Caki2 (cell line): Measurements from ENCODE around the gene PROC. TPM values are rescaled to one million over a fixed set of nuclear protein-coding genes. Genes with fewer than 3 reads are reported as not detected.
A peak's percentile ranks its signal among the peaks of the same experiment; 100 is the strongest.
"Not testable (repeated sequence)": the region's sequence is repeated elsewhere in the genome, so short reads cannot be mapped to it uniquely, and the experiment has no call there.

Experiments
- DNase-seq: peaks from one replicate; pipeline ENCODE4 v3.0.0-alpha.2; 2015; ENCODE audit warnings: low read depth
- in situ Hi-C: cut with HindIII; loops from 2 replicates; pipeline ENCODE4 v1.10.0; 2016; ENCODE audit warnings: low sequenced_read_pairs, low pct_unique_long_range_greater_than_20kb, mixed read lengths
- total RNA-seq: library from RNA; depleted of rRNA; stranded (reverse); fragments of >200 nt; shearing (Covaris generic); gene quantifications from 2 replicates; pipeline ENCODE4 v1.2.3, GENCODE V29; 2014; ENCODE audit warnings: low replicate concordance

The PROC gene
- total RNA-seq, 1 experiment from 2014 or later, result 0.44 TPM

DNA sequence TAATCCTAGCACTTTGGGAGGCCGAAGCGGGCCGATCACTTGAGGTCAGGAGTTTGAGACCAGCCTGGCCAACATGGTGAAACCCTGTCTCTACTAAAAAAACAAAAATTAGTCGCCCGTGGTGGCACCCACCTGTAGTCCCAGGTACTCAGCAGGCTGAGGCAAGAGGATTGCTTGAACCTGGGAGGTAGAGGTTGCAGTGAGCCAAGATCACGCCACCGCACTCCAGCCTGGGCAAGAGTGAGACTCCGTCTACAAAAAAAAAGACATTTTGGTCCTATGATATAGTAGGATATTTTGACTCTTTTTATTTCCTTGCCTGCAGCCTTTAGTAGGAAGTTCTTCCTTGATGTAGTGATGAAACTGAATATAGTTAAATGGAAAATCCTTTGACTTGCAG is 8.5 kb upstream of the PROC start:
- in situ Hi-C loops, result loop anchor here (5.0 kb wide), 1 partner anchor 42 kb away; no protein-coding TSS in a partner anchor
- DNase-seq, result not testable (repeated sequence)

GRCh38 chr2:127410871-127411652 is 7.2 kb upstream of the PROC start:
- in situ Hi-C loops, result loop anchor here (5.0 kb wide), 1 partner anchor 44 kb away; no protein-coding TSS in a partner anchor
- peak; percentile 83 for DNase-seq

GRCh38 chr2:127411653-127412369 is 6.4 kb upstream of the PROC start:
- in situ Hi-C loops, result loop anchor here (5.0 kb wide), 1 partner anchor 45 kb away; no protein-coding TSS in a partner anchor
- peak; percentile 91 for DNase-seq

GRCh38 chr2:127413200-127413599 is 5.0 kb upstream of the PROC start:
- in situ Hi-C loops, result loop anchor here (5.0 kb wide), 1 partner anchor 46 kb away; no protein-coding TSS in a partner anchor
- DNase-seq, result no peak

DNA sequence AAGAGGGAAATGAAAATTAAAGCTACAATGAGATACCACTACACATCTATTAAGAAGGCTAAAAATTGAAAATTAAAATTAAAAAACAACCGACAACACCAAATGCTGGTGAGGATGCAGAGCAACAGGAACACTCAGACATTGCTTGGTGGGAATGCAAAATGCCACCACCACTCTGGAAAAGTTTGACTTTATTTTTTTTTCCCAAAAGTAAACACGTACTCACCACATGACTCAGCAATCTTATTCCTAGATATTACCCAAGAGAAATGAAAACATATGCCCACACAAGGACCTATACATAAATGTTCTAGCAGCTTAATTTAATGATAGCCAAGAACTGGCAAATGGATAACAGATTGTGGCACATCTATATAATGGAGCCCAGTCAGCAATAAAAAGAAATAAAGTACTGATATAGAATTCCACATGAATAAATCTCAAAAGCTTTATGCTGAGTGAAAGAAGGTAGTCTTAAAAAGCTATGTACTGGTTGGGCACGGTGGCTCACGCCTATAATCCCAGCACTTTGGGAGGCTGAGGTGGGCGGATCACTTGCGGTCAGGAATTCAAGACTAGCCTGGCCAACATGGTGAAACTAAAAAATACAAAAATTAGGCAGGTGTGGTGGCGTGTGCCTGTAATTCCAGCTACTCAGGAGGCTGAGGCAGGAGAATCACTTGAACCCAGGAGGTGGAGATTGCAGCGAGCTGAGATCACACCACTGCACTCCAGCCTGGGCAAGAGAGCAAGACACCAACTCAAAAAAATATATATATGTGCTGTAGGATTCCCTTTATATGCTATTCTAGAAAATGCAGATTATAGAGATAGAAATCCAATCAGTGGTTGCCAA is 4.2 kb upstream of the PROC start:
- in situ Hi-C loops, result loop anchor here (5.0 kb wide), 1 partner anchor 47 kb away; no protein-coding TSS in a partner anchor
- peak; percentile 65 for DNase-seq

- in situ Hi-C loops, result loop anchor here (5.0 kb wide), 1 partner anchor 48 kb away; no protein-coding TSS in a partner anchor
- DNase-seq, result no peak
Observed at GRCh38 chr2:127414638-127415592, 3.3 kb upstream of the PROC start.

DNA sequence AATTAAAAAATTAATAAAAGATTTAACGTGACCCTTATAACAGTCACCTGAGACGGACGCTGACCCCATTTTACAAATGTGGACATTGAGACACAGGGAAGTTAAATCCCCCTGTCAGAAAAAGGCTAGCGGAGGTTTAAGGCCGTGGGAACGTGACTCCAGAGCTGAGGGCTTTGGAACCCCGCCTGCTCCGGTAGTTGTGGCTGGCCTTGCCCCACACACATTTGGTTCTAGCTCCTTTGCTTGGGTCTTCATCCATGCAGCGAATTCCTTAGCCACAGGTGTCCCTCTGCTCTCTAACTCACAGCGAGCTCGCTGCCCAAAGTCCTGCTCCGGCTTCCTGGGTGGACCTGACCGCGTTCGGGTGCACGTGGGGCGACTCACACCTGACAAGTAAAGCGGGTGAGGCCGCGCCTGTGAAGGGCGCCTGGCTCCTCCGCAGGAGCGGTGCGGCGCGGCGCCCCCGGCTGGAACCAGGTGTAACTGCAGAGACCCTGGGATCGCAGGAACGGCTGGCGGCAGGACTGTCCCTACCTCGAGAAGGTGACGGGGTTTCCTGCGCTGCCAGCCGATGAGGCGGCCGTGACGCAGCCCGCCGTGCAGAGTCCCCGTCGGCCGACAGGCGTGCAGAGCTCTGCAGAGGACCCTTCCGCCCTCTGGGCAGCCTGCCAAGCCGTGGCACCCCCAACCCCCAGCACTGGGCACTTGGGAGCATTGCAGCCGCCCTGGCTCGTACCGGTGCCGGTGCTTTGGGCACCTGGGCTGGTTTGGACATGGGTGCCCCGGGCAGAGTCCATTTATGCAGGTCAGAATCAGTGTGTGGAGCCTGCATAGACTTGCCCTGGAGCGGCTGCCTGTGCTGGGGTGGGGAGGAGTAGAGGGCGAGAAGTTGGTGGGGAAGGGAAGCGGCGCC is 2.4 kb upstream of the PROC start:
- DNase-seq, result no peak
- in situ Hi-C loops, result no loop called here

DNA sequence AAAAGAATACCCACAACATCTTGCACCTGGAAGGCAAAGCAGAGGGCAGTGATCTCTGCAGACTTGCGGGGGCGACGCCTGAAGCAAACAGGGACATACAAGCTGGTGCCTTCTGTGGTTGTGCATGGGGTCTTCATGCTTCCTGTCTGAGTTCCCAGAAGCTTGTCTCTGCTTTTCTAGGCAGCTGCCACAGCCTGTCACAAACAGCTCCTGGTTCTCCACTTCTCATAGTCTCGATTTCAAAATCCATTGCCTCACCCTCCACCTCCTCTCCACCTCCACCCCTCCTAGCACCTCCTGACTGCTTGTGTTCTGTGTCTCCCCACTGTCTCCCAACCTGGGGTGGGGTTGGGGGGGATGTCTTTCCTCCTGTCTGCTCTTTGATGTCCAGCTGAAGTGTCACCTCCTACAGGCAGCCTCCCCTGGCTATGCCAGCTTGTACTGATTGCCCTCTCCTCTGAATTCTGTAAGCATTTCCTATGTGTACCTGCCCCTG is 1.7 kb upstream of the PROC start:
- in situ Hi-C loops, result no loop called here
- no peak for DNase-seq

GRCh38 chr2:127417406-127417805 is 821 bp upstream of the PROC start:
- no peak for DNase-seq
- in situ Hi-C loops, result no loop called here

DNA sequence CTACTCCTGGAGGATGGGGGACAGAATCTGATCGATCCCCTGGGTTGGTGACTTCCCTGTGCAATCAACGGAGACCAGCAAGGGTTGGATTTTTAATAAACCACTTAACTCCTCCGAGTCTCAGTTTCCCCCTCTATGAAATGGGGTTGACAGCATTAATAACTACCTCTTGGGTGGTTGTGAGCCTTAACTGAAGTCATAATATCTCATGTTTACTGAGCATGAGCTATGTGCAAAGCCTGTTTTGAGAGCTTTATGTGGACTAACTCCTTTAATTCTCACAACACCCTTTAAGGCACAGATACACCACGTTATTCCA is 844 bp downstream of the PROC start:
- DNase-seq, result no peak
- in situ Hi-C loops, result no loop called here

DNA sequence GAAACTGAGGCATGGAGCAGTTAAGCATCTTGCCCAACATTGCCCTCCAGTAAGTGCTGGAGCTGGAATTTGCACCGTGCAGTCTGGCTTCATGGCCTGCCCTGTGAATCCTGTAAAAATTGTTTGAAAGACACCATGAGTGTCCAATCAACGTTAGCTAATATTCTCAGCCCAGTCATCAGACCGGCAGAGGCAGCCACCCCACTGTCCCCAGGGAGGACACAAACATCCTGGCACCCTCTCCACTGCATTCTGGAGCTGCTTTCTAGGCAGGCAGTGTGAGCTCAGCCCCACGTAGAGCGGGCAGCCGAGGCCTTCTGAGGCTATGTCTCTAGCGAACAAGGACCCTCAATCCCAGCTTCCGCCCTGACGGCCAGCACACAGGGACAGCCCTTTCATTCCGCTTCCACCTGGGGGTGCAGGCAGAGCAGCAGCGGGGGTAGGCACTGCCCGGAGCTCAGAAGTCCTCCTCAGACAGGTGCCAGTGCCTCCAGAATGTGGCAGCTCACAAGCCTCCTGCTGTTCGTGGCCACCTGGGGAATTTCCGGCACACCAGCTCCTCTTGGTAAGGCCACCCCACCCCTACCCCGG is 1.3 kb downstream of the PROC start:
- DNase-seq, result no peak
- in situ Hi-C loops, result no loop called here

GRCh38 chr2:127420039-127420864 is 2.0 kb downstream of the PROC start:
- in situ Hi-C loops, result no loop called here
- DNase-seq, result no peak

- in situ Hi-C loops, result no loop called here
- no peak for DNase-seq
Observed at GRCh38 chr2:127421116-127421800, 3.0 kb downstream of the PROC start.

DNA sequence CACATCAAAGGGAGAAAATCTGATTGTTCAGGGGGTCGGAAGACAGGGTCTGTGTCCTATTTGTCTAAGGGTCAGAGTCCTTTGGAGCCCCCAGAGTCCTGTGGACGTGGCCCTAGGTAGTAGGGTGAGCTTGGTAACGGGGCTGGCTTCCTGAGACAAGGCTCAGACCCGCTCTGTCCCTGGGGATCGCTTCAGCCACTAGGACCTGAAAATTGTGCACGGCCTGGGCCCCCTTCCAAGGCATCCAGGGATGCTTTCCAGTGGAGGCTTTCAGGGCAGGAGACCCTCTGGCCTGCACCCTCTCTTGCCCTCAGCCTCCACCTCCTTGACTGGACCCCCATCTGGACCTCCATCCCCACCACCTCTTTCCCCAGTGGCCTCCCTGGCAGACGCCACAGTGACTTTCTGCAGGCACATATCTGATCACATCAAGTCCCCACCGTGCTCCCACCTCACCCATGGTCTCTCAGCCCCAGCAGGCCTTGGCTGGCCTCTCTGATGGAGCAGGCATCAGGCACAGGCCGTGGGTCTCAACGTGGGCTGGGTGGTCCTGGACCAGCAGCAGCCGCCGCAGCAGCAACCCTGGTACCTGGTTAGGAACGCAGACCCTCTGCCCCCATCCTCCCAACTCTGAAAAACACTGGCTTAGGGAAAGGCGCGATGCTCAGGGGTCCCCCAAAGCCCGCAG is 3.8 kb downstream of the PROC start:
- in situ Hi-C loops, result no loop called here
- DNase-seq, result no peak
